Breast epithelium (tissue), 3 donors: ENCODE measurements around the gene KLHL6.

ENCODE experiments used
- POLR2A ChIP-seq: fragments of 450-650 bp; IDR thresholded peaks from one replicate; pipeline ENCODE4 v1.6.1; 2016; ENCODE audit warnings: antibody characterized with exemption, mild to moderate bottlenecking, moderate library complexity
- TF ChIP-seq, protein P1 (sequence below), 3 donors: fragments of 450-650 bp; IDR thresholded peaks; one replicate each; pipeline ENCODE4 v1.5.1; 2016 to 2017; ENCODE audit warnings: antibody characterized with exemption in 3 of 3, mild to moderate bottlenecking in 3 of 3, moderate library complexity in 3 of 3

DNA sequence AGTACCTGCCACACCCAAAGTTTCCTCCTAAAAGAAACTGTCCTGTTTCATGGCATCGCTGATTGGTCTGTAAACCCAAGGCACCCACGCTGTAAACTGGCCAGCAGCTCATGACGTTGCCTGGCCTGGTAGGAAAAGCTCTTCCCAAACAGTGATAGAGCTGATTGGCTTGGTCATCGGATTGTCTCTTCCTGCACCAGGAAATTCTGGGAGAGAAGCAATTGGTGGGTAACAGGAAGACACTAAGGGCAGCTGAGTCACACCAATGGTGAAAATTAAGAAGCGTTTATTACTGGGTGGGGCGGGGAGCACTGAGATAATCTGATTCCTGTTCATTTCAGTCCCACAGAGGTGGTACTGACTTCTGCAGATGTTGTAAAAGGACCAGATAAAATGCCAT, 31.0 kb downstream of the KLHL6 start:
- TF ChIP-seq, protein P1, sequence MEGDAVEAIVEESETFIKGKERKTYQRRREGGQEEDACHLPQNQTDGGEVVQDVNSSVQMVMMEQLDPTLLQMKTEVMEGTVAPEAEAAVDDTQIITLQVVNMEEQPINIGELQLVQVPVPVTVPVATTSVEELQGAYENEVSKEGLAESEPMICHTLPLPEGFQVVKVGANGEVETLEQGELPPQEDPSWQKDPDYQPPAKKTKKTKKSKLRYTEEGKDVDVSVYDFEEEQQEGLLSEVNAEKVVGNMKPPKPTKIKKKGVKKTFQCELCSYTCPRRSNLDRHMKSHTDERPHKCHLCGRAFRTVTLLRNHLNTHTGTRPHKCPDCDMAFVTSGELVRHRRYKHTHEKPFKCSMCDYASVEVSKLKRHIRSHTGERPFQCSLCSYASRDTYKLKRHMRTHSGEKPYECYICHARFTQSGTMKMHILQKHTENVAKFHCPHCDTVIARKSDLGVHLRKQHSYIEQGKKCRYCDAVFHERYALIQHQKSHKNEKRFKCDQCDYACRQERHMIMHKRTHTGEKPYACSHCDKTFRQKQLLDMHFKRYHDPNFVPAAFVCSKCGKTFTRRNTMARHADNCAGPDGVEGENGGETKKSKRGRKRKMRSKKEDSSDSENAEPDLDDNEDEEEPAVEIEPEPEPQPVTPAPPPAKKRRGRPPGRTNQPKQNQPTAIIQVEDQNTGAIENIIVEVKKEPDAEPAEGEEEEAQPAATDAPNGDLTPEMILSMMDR (IDR thresholded peaks at IDR 0.05): no peak
- TF ChIP-seq POLR2A: no peak
